Esophagus muscularis mucosa (tissue), 4 donors: Measurements from ENCODE around the gene TBC1D32. TPM values are rescaled to one million over a fixed set of nuclear protein-coding genes. Genes with fewer than 3 reads are reported as not detected.

Experiments
- DNase-seq: peaks from one replicate; pipeline ENCODE4 v3.0.0-alpha.2; 2017; ENCODE audit errors: extremely low spot score
- H3K27ac ChIP-seq, 4 donors: fragments of 200-600 bp; sonication (generic); replicated peaks in 1 of 4; 1 replicate in 3 of 4; 2 replicates in 1 of 4; pipeline ENCODE4 v1.5.1; 2016 to 2019; ENCODE audit warnings: mild to moderate bottlenecking in 1 of 4
- H3K27me3 ChIP-seq, 4 donors: fragments of 200-600 bp; sonication (generic); one replicate each; pipeline versions ENCODE4 v1.5.1 to v1.6.0; 2016 to 2019
- H3K36me3 ChIP-seq, 4 donors: fragments of 200-600 bp; sonication (generic); one replicate each; pipeline ENCODE4 v1.5.1; 2016 to 2019
- H3K4me1 ChIP-seq, 4 donors: fragments of 200-600 bp; sonication (generic); one replicate each; pipeline ENCODE4 v1.5.1; 2016 to 2019
- H3K4me3 ChIP-seq, 4 donors: fragments of 200-600 bp; sonication (generic); 1 replicate in 2 of 4; 2 replicates in 2 of 4; pipeline ENCODE4 v1.5.1; 2016 to 2019; ENCODE audit warnings: mild to moderate bottlenecking in 4 of 4, moderate library complexity in 1 of 4
- H3K9me3 ChIP-seq, 4 donors: fragments of 200-600 bp; sonication (generic); 1 replicate in 3 of 4; 2 replicates in 1 of 4; pipeline ENCODE4 v1.5.1; 2016 to 2019
- EP300 ChIP-seq: sonication (generic); formaldehyde crosslinking; IDR thresholded peaks from one replicate; pipeline ENCODE4 v1.6.1; 2017; ENCODE audit warnings: antibody characterized with exemption
- POLR2A ChIP-seq: fragments of 450-650 bp; IDR thresholded peaks from one replicate; pipeline ENCODE4 v1.6.1; 2017; ENCODE audit warnings: antibody characterized with exemption, moderate library complexity, mild to moderate bottlenecking, low read depth
- POLR2AphosphoS5 ChIP-seq, 2 donors: sonication (generic); formaldehyde crosslinking; IDR thresholded peaks; one replicate each; pipeline ENCODE4 v1.6.1; 2017; ENCODE audit warnings: antibody characterized with exemption in 2 of 2
- WGBS: methylation state at CpG from one replicate; pipeline ENCODE4 v1.1.5; 2018; 5-methylcytosine and 5-hydroxymethylcytosine counted together
- intact Hi-C: fragments of 100-400 bp; cut with DNase I; formaldehyde crosslinking; loops from one replicate; pipeline ENCODE4 v1.15.1; 2023
- small RNA-seq, 3 donors: library from RNA; depleted of rRNA; stranded (forward); fragments of <200 nt; gene quantifications; one replicate each; pipeline ENCODE3, GENCODE V24; 2016
- total RNA-seq, 4 donors: library from RNA; depleted of rRNA; stranded (reverse); fragments of >200 nt; gene quantifications; one replicate each; pipeline versions ENCODE4 v1.1.0 to v1.2.1, GENCODE V29; 2016
- TF ChIP-seq, protein P1 (sequence below), 3 experiments: fragments of 200-600 bp in 2 of 3; fragments of 450-650 bp in 1 of 3; sonication (generic) in 2 of 3; IDR thresholded peaks; one replicate each; pipeline ENCODE4 v1.5.1; 2017 to 2019; ENCODE audit warnings: antibody characterized with exemption in 3 of 3, mild to moderate bottlenecking in 2 of 3, moderate library complexity in 1 of 3

The TBC1D32 gene
- total RNA-seq, 4 donors from 2014 or later = 2.2 to 3.3 (median 2.8) TPM

DNA sequence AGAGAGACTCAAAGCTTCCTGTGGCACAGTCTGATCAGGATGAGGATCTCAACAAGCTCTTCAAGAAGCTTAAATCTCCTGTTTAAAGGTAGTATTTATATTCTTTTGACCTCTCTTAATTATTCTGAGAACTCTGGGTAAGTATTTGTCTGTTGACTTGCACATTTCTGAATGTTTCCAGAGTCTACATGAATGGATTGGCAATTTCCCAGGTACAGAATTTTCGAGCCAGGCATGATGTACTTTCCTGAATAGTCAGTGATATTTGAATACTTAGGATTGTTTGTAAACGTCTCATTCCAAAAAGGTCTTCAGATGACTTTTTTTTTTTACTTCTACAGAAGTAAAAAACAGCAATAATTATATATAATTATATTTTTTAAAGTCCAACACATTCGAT is 293.4 kb downstream of the TBC1D32 start:
- peaks cover 0 to 3% (median 0%) of the 10 kb centered on the region in 4 donors for H3K4me1 ChIP-seq
- TF ChIP-seq, protein P1, sequence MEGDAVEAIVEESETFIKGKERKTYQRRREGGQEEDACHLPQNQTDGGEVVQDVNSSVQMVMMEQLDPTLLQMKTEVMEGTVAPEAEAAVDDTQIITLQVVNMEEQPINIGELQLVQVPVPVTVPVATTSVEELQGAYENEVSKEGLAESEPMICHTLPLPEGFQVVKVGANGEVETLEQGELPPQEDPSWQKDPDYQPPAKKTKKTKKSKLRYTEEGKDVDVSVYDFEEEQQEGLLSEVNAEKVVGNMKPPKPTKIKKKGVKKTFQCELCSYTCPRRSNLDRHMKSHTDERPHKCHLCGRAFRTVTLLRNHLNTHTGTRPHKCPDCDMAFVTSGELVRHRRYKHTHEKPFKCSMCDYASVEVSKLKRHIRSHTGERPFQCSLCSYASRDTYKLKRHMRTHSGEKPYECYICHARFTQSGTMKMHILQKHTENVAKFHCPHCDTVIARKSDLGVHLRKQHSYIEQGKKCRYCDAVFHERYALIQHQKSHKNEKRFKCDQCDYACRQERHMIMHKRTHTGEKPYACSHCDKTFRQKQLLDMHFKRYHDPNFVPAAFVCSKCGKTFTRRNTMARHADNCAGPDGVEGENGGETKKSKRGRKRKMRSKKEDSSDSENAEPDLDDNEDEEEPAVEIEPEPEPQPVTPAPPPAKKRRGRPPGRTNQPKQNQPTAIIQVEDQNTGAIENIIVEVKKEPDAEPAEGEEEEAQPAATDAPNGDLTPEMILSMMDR (IDR thresholded peaks at IDR 0.05) = no peak
- TF ChIP-seq POLR2AphosphoS5 (IDR thresholded peaks at IDR 0.05) (no peak), EP300 (no peak), POLR2A (no peak)
- no peaks in the 10 kb centered on the region for H3K9me3 ChIP-seq

DNA sequence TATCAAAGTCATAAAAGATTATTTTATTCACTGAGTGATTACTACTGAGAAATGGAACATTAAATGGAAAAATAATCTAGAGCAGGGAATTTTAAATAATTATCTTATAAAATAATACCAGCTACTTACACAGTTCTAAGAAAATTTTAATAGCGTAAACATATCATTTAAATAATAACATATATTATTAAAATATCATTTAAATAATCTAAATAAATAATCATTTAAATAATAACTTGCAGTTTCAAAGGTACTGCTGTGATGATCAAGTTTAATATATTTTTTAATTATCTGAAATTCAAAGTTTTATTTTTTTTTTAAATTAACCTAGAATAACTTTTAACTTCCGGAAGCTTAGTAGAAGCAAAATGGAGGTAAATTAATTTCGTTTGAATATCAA is 301.2 kb downstream of the TBC1D32 start:
- H3K4me1 ChIP-seq = peaks cover 0 to 4% (median 0%) of the 10 kb centered on the region in 4 donors
- intact Hi-C loops = no loop called here
- H3K27me3 ChIP-seq = no peaks in the 10 kb centered on the region
- no peak overlapping the region for H3K27ac ChIP-seq
- H3K9me3 ChIP-seq = no peaks in the 10 kb centered on the region
- no peak for TF ChIP-seq EP300
- TF ChIP-seq, protein P1 (IDR thresholded peaks at IDR 0.05) = no peak
- TF ChIP-seq POLR2A = no peak
- TF ChIP-seq POLR2AphosphoS5 (IDR thresholded peaks at IDR 0.05) = no peak
- no peak for DNase-seq
- H3K4me3 ChIP-seq = no peak overlapping the region
- H3K36me3 ChIP-seq = no peaks in the 10 kb centered on the region
- 93% methylated on average over 3 of the region's 3 CpGs for WGBS

More for the DNA sequence above, 293.4 kb downstream of the TBC1D32 start:
- Histone ChIP-seq H3K36me3 (no peaks in the 10 kb centered on the region), H3K27me3 (no peaks in the 10 kb centered on the region), H3K27ac (no peak overlapping the region), H3K4me3 (no peak overlapping the region)
- no peak for DNase-seq
- intact Hi-C loops = no loop called here
- WGBS = 53% methylated on average over 3 of the region's 3 CpGs

DNA sequence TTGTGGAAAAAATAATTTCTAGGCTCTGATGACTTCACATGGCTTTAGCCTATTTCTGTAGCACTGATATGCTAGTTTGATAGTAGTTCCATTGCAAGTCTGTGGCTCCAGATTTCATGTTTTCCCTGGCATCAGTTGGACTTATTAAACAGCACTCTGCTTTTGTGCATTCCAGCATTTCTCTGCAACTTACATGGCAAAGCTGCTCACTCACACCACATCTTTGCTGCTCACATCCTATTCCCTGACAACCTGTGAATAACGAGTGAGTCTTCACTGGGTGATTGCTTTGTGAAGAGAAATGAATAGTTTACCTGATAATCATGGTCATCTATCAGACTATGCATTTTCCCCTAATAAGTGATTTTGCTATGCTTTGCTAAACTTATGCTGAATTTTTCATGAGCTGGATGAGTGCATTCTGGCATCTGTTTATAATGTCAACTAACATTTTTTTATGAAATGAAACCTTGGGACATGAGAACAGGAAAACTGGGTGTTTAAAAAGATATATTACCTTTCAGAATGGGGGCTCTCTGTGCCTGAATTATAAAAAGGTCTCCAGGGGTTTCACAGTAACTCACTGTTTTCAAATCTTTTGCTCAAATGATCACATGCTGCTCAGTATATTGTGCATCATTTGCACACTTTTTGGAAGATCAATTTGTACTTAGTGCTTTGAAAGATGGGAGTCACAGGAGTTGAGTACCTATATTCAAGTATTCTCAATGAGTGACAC is 301.8 kb downstream of the TBC1D32 start:
- no peak overlapping the region for H3K4me3 ChIP-seq
- WGBS = 26% methylated on average over 1 of the region's 1 CpG
- H3K27me3 ChIP-seq = no peaks in the 10 kb centered on the region
- TF ChIP-seq POLR2AphosphoS5 (IDR thresholded peaks at IDR 0.05) (no peak), EP300 (no peak), POLR2A (no peak)
- TF ChIP-seq, protein P1 (IDR thresholded peaks at IDR 0.05) = no peak
- no peak overlapping the region for H3K27ac ChIP-seq
- peaks cover 0 to 2% (median 0%) of the 10 kb centered on the region in 4 donors for H3K4me1 ChIP-seq
- intact Hi-C loops = no loop called here
- DNase-seq = no peak
- no peaks in the 10 kb centered on the region for H3K36me3 ChIP-seq
- no peaks in the 10 kb centered on the region for H3K9me3 ChIP-seq

Small RNA genes within 50 kb of the gene (small RNA-seq; reads per million reads assigned to genes)
- gene RF00019 (0 reads per million in 3 donors), gene RNU6-1286P (0 reads per million in 3 donors)

Other genes with a start within 250 kb of the TBC1D32 start
- gene GJA1, start 101.2 kb upstream of the TBC1D32 start, total RNA-seq = 100 to 1,000 TPM; 240 to 502 (median 375) TPM